Activated CD4-positive, alpha-beta T cell treated with anti-CD3 and anti-CD28 coated beads for 36 hours (primary cell): ENCODE data around the gene STEEP1. TPM values are rescaled to one million over a fixed set of nuclear protein-coding genes. Genes with fewer than 3 reads are reported as not detected.

Source experiments
- ATAC-seq: fragments of 200-7000 bp; cut with Tn5 transposase; one replicate; pipeline ENCODE4 v1.10.0; 2021; ENCODE audit warnings: mild to moderate bottlenecking, moderate library complexity
- CTCF ChIA-PET: fragments of 350-600 bp; sonication (Branson Sonifier 250); formaldehyde crosslinking; loops from one replicate; lab custom pipeline; 2021; ENCODE audit warnings: antibody characterized with exemption; lab: Charles Lee
- POLR2A ChIA-PET: fragments of 350-600 bp; sonication (Branson Sonifier 250); formaldehyde crosslinking; loops from one replicate; lab custom pipeline; 2021; ENCODE audit warnings: antibody characterized with exemption, inconsistent platforms; lab: Charles Lee
- DNase-seq: peaks from one replicate; pipeline ENCODE4 v3.0.0-alpha.2; 2020
- H3K27ac Mint-ChIP-seq: one replicate; pipeline ENCODE4 v1.8.0; 2021; ENCODE audit warnings: mixed read lengths
- H3K27me3 Mint-ChIP-seq: one replicate; pipeline ENCODE4 v1.8.0; 2021; ENCODE audit warnings: mixed read lengths
- H3K36me3 Mint-ChIP-seq: one replicate; pipeline ENCODE4 v1.8.0; 2021; ENCODE audit warnings: low read depth, mixed read lengths
- H3K4me1 Mint-ChIP-seq: one replicate; pipeline ENCODE4 v1.8.0; 2021; ENCODE audit warnings: mixed read lengths
- H3K4me3 Mint-ChIP-seq: one replicate; pipeline ENCODE4 v1.8.0; 2021; ENCODE audit warnings: mild to moderate bottlenecking, moderate library complexity, mixed read lengths
- H3K9me3 Mint-ChIP-seq: one replicate; pipeline ENCODE4 v1.8.0; 2021; ENCODE audit warnings: low read depth, mixed read lengths
- intact Hi-C, 2 experiments: fragments of 100-400 bp; cut with DNase I in 1 of 2; cut with micrococcal nuclease in 1 of 2; formaldehyde crosslinking; loops; one replicate each; pipeline versions ENCODE4 v1.14.2 to v1.15.1; 2022 to 2024; cut with DNase I, micrococcal nuclease
- total RNA-seq, 2 experiments: library from RNA; stranded (reverse); gene quantifications; one replicate each; pipeline ENCODE4 v1.2.3, GENCODE V29; 2021

Gene STEEP1
- total RNA-seq, 2 experiments from 2014 or later: 21.3 to 21.7 TPM

GRCh38 chrX:119579414-119579813, 14.2 kb upstream of the STEEP1 start:
- Mint-ChIP-seq H3K36me3 (peaks cover 6% of the 10 kb centered on the region), H3K27me3 (no peaks in the 10 kb centered on the region), H3K4me3 (no peak overlapping the region), H3K4me1 (peaks cover 21% of the 10 kb centered on the region), H3K27ac (no peak overlapping the region), H3K9me3 (no peaks in the 10 kb centered on the region)
- CTCF ChIA-PET: interaction anchor here (1.5 kb wide), 1 partner anchor 64 kb away, joined by 4 read pairs; no protein-coding TSS in a partner anchor
- POLR2A ChIA-PET: no interaction called here
- no peak for ATAC-seq
- intact Hi-C loops: no loop called here
- no peak for DNase-seq

- Mint-ChIP-seq H3K4me3 (peak within 1 kb of the TSS; percentile 94), H3K27me3 (no peaks in the 10 kb centered on the region), H3K9me3 (no peaks in the 10 kb centered on the region), H3K36me3 (peaks cover 6% of the 10 kb centered on the region), H3K27ac (peak within 1 kb of the TSS; percentile 87), H3K4me1 (peaks cover 24% of the 10 kb centered on the region)
- intact Hi-C loops: loop anchor here (1.0 to 5.0 kb wide), 11 partner anchors 9 to 368 kb away; partner anchors contain the start of genes SEPTIN6 (in 2 of the 2), SLC25A5 (in 2 of the 2), STEEP1 (in 2 of the 2) and NDUFA1 (in 1 of the 2)
- CTCF ChIA-PET: interaction anchor here (0.7 to 1.1 kb wide), 3 partner anchors 28 to 296 kb away, joined by 3 read pairs; no protein-coding TSS in a partner anchor
- peak; percentile 92 for ATAC-seq
- POLR2A ChIA-PET: interaction anchor here (0.6 to 1.8 kb wide), 8 partner anchors 9 to 1586 kb away, joined by 3 to 5 read pairs (median 4); partner anchors contain the start of gene SEPTIN6
- DNase-seq: peak; percentile 92
Measured at GRCh38 chrX:119574394-119575266, 9.4 kb upstream of the STEEP1 start, which contains the start of gene UBE2A. UBE2A (plus strand) TSS chrX:119574563; CDS start chrX:119574712, 149 bp downstream.

- Mint-ChIP-seq H3K4me1 (peaks cover 21% of the 10 kb centered on the region), H3K4me3 (peak overlapping the region; percentile 94), H3K27me3 (no peaks in the 10 kb centered on the region), H3K27ac (peak overlapping the region; percentile 87), H3K36me3 (peaks cover 6% of the 10 kb centered on the region), H3K9me3 (no peaks in the 10 kb centered on the region)
- ChIA-PET POLR2A (interaction anchor here (0.6 to 1.8 kb wide), 5 partner anchors 11 to 181 kb away, joined by 3 to 5 read pairs (median 4); partner anchors contain the start of gene SEPTIN6), CTCF (interaction anchor here (1.0 to 1.1 kb wide), 2 partner anchors 29 to 87 kb away, joined by 3 read pairs; no protein-coding TSS in a partner anchor)
- DNase-seq (no peak), ATAC-seq (no peak)
- intact Hi-C loops: loop anchor here (1.0 to 5.0 kb wide), 12 partner anchors 9 to 368 kb away; partner anchors contain the start of genes SEPTIN6 (in 2 of the 2), SLC25A5 (in 2 of the 2), STEEP1 (in 2 of the 2) and NDUFA1 (in 1 of the 2)
Measured at GRCh38 chrX:119573840-119574393, 8.7 kb upstream of the STEEP1 start.

GRCh38 chrX:119573222-119573621, 8.0 kb upstream of the STEEP1 start:
- Mint-ChIP-seq H3K4me1 (peaks cover 19% of the 10 kb centered on the region), H3K4me3 (peak overlapping the region; percentile 94), H3K36me3 (peaks cover 3% of the 10 kb centered on the region), H3K27me3 (no peaks in the 10 kb centered on the region), H3K27ac (peak overlapping the region; percentile 87), H3K9me3 (no peaks in the 10 kb centered on the region)
- CTCF ChIA-PET: interaction anchor here (1.2 kb wide), 1 partner anchor 33 kb away, joined by 4 read pairs; no protein-coding TSS in a partner anchor
- POLR2A ChIA-PET: interaction anchor here (1.8 kb wide), 1 partner anchor 33 kb away, joined by 5 read pairs; no protein-coding TSS in a partner anchor
- intact Hi-C loops: loop anchor here (1.0 to 5.0 kb wide), 3 partner anchors 34 to 369 kb away; partner anchors contain the start of genes NKAP (in 1 of the 2) and SEPTIN6 (in 1 of the 2)
- no peak for ATAC-seq
- DNase-seq: no peak

- Mint-ChIP-seq H3K4me1 (peaks cover 10% of the 10 kb centered on the region), H3K36me3 (no peaks in the 10 kb centered on the region), H3K9me3 (no peaks in the 10 kb centered on the region), H3K27me3 (no peaks in the 10 kb centered on the region), H3K27ac (no peak overlapping the region), H3K4me3 (no peak overlapping the region)
- intact Hi-C loops: loop anchor here (5.0 kb wide), 2 partner anchors 122 to 372 kb away; partner anchors contain the start of genes NKAP (in 1 of the 2) and SEPTIN6 (in 1 of the 2)
- DNase-seq: no peak
- ChIA-PET POLR2A (no interaction called here), CTCF (no interaction called here)
- ATAC-seq: no peak
Measured at GRCh38 chrX:119570351-119570835, 5.2 kb upstream of the STEEP1 start.

GRCh38 chrX:119552508-119552907, 12.7 kb downstream of the STEEP1 start:
- Mint-ChIP-seq H3K27ac (no peak overlapping the region), H3K36me3 (peaks cover 7% of the 10 kb centered on the region), H3K27me3 (no peaks in the 10 kb centered on the region), H3K4me3 (no peak overlapping the region), H3K4me1 (peaks cover 7% of the 10 kb centered on the region), H3K9me3 (no peaks in the 10 kb centered on the region)
- ATAC-seq (no peak), DNase-seq (no peak)
- intact Hi-C loops: no loop called here
- CTCF ChIA-PET: no interaction called here
- POLR2A ChIA-PET: no interaction called here

GRCh38 chrX:119549327-119550016, 15.7 kb downstream of the STEEP1 start:
- no peak for ATAC-seq
- POLR2A ChIA-PET: no interaction called here

GRCh38 chrX:119541188-119541587, 24.0 kb downstream of the STEEP1 start:
- CTCF ChIA-PET: no interaction called here
- POLR2A ChIA-PET: no interaction called here
- Mint-ChIP-seq H3K4me1 (no peaks in the 10 kb centered on the region), H3K27me3 (no peaks in the 10 kb centered on the region), H3K36me3 (peaks cover 13% of the 10 kb centered on the region), H3K27ac (no peak overlapping the region), H3K9me3 (no peaks in the 10 kb centered on the region), H3K4me3 (no peak overlapping the region)
- intact Hi-C loops: no loop called here
- no peak for DNase-seq
- no peak for ATAC-seq

More at GRCh38 chrX:119549327-119550016, 15.7 kb downstream of the STEEP1 start:
- intact Hi-C loops: no loop called here
- H3K36me3 Mint-ChIP-seq: peaks cover 2% of the 10 kb centered on the region
- H3K27me3 Mint-ChIP-seq: no peaks in the 10 kb centered on the region
- no peaks in the 10 kb centered on the region for H3K9me3 Mint-ChIP-seq
- DNase-seq: no peak
- no peak overlapping the region for H3K27ac Mint-ChIP-seq
- no peak overlapping the region for H3K4me3 Mint-ChIP-seq
- H3K4me1 Mint-ChIP-seq: peaks cover 10% of the 10 kb centered on the region
- CTCF ChIA-PET: interaction anchor here (0.6 to 0.9 kb wide), 3 partner anchors 30 to 178 kb away, joined by 3 to 4 read pairs (median 4); no protein-coding TSS in a partner anchor

GRCh38 chrX:119539872-119540271, 25.3 kb downstream of the STEEP1 start:
- Mint-ChIP-seq H3K9me3 (no peaks in the 10 kb centered on the region), H3K27me3 (no peaks in the 10 kb centered on the region), H3K27ac (no peak overlapping the region), H3K36me3 (peaks cover 15% of the 10 kb centered on the region), H3K4me1 (no peaks in the 10 kb centered on the region), H3K4me3 (no peak overlapping the region)
- intact Hi-C loops: loop anchor here in 1 of 2 experiments (1.0 kb wide), 1 partner anchor 33 kb away; no protein-coding TSS in a partner anchor
- ChIA-PET CTCF (interaction anchor here (0.8 kb wide), 1 partner anchor 205 kb away, joined by 3 read pairs; no protein-coding TSS in a partner anchor), POLR2A (no interaction called here)
- DNase-seq (peak; percentile 26), ATAC-seq (no peak)

- CTCF ChIA-PET: no interaction called here
- peaks cover 14% of the 10 kb centered on the region for H3K36me3 Mint-ChIP-seq
- DNase-seq (no peak), ATAC-seq (no peak)
- no peak overlapping the region for H3K4me3 Mint-ChIP-seq
- no peak overlapping the region for H3K27ac Mint-ChIP-seq
- H3K9me3 Mint-ChIP-seq: no peaks in the 10 kb centered on the region
- POLR2A ChIA-PET: no interaction called here
- H3K27me3 Mint-ChIP-seq: no peaks in the 10 kb centered on the region
- intact Hi-C loops: no loop called here
- H3K4me1 Mint-ChIP-seq: no peaks in the 10 kb centered on the region
Measured at GRCh38 chrX:119537487-119537886, 27.7 kb downstream of the STEEP1 start.
